ENCODE results near the gene PRC1. TPM values are rescaled to one million over a fixed set of nuclear protein-coding genes. Genes with fewer than 3 reads are reported as not detected.

Gene PRC1
- total and polyA plus RNA-seq, 2 experiments from 2014 or later = 64.1 to 74.5 TPM

GRCh38 chr15:90954712-90955623, 39.4 kb downstream of the PRC1 start, which contains the start of gene RCCD1:
RCCD1 (plus strand) TSS chr15:90954884; CDS start chr15:90956735, 1,851 bp downstream.
- peak; percentile 98 for DNase-seq
- peak within 1 kb of the TSS; percentile 98 for H3K4me2 ChIP-seq (ENCODE audit: unreplicated experiment)
- no peaks in the 10 kb centered on the region for H3K9me3 ChIP-seq (ENCODE audit: low read depth)
- TF ChIP-seq EZH2phosphoT487 (IDR thresholded peaks at IDR 0.05; ENCODE audit: insufficient read depth, low read depth) = no peak
- TF ChIP-seq EZH2 (IDR thresholded peaks at IDR 0.05; ENCODE audit: insufficient read depth, poor library complexity, severe bottlenecking) = no peak
- no peaks in the 10 kb centered on the region for H3K79me2 ChIP-seq (ENCODE audit: insufficient read depth)
- peak within 1 kb of the TSS; percentile 96 for H3K4me3 ChIP-seq
- in situ Hi-C loops (cut with MboI) = no loop called here
- 3 to 4% methylated on average over 52 to 65 of the region's 69 CpGs for WGBS, 2 experiments (ENCODE audit: low coverage in 1 of 2, low lambda C conversion rate in 2 of 2, missing lambda C conversion rate in 2 of 2)
- H3F3A ChIP-seq (ENCODE audit: insufficient read depth) = peaks cover 11% of the 10 kb centered on the region; the same call in 1 of the 2 replicates
- peaks cover 12% of the 10 kb centered on the region; the same call in 1 of the 2 replicates for H3K4me1 ChIP-seq (ENCODE audit: insufficient read depth)
- H3K27me3 ChIP-seq (replicated peaks; ENCODE audit: insufficient read depth) = no peaks in the 10 kb centered on the region
- peak within 1 kb of the TSS; percentile 97 for H3K9ac ChIP-seq
- H3K36me3 ChIP-seq (ENCODE audit: low read depth) = no peaks in the 10 kb centered on the region
- peak within 1 kb of the TSS; percentile 93 for H3K27ac ChIP-seq
- H4K20me1 ChIP-seq (ENCODE audit: insufficient read depth) = no peaks in the 10 kb centered on the region
- no peaks in the 10 kb centered on the region for H3K9me2 ChIP-seq (ENCODE audit: insufficient read depth)
- H2AFZ ChIP-seq = peak within 1 kb of the TSS; percentile 92

- H3K9me3 ChIP-seq (ENCODE audit: low read depth) = no peaks in the 10 kb centered on the region
- H3K27ac ChIP-seq = peak overlapping the region; percentile 93
- WGBS, 2 experiments (ENCODE audit: low coverage in 1 of 2, low lambda C conversion rate in 2 of 2, missing lambda C conversion rate in 2 of 2) = 72 to 76% methylated on average over 16 of the region's 16 CpGs
- peaks cover 12% of the 10 kb centered on the region; the same call in 1 of the 2 replicates for H3K4me1 ChIP-seq (ENCODE audit: insufficient read depth)
- H3K27me3 ChIP-seq (replicated peaks; ENCODE audit: insufficient read depth) = no peaks in the 10 kb centered on the region
- peaks cover 11% of the 10 kb centered on the region; the same call in 1 of the 2 replicates for H3F3A ChIP-seq (ENCODE audit: insufficient read depth)
- H3K4me2 ChIP-seq (ENCODE audit: unreplicated experiment) = peak overlapping the region; percentile 98
- H2AFZ ChIP-seq = peak overlapping the region; percentile 92; the same call in 1 of the 2 replicates
- peak overlapping the region; percentile 97 for H3K9ac ChIP-seq
- no peak for DNase-seq
- in situ Hi-C loops (cut with MboI) = no loop called here
- no peaks in the 10 kb centered on the region; the same call in 1 of the 2 replicates for H3K36me3 ChIP-seq (ENCODE audit: low read depth)
- TF ChIP-seq EZH2 (IDR thresholded peaks at IDR 0.05; ENCODE audit: insufficient read depth, poor library complexity, severe bottlenecking) (no peak), EZH2phosphoT487 (IDR thresholded peaks at IDR 0.05; ENCODE audit: insufficient read depth, low read depth) (no peak)
- H3K4me3 ChIP-seq = peak overlapping the region; percentile 96
- no peaks in the 10 kb centered on the region for H3K9me2 ChIP-seq (ENCODE audit: insufficient read depth)
- H3K79me2 ChIP-seq (ENCODE audit: insufficient read depth) = no peaks in the 10 kb centered on the region
- no peaks in the 10 kb centered on the region for H4K20me1 ChIP-seq (ENCODE audit: insufficient read depth)
Measured at GRCh38 chr15:90953947-90954711, 40.2 kb downstream of the PRC1 start.

- no peaks in the 10 kb centered on the region for H3K9me3 ChIP-seq (ENCODE audit: low read depth)
- H3K4me2 ChIP-seq (ENCODE audit: unreplicated experiment) = no peak overlapping the region
- no peak overlapping the region for H3K9ac ChIP-seq
- H2AFZ ChIP-seq = no peak overlapping the region
- TF ChIP-seq EZH2phosphoT487 (IDR thresholded peaks at IDR 0.05; ENCODE audit: insufficient read depth, low read depth) (no peak), EZH2 (IDR thresholded peaks at IDR 0.05; ENCODE audit: insufficient read depth, poor library complexity, severe bottlenecking) (no peak)
- H3K27me3 ChIP-seq (replicated peaks; ENCODE audit: insufficient read depth) = no peaks in the 10 kb centered on the region
- H3F3A ChIP-seq (ENCODE audit: insufficient read depth) = peaks cover 11% of the 10 kb centered on the region; the same call in 1 of the 2 replicates
- 88 to 91% methylated on average over 12 to 14 of the region's 14 CpGs for WGBS, 2 experiments (ENCODE audit: low coverage in 1 of 2, low lambda C conversion rate in 2 of 2, missing lambda C conversion rate in 2 of 2)
- no peak for DNase-seq
- in situ Hi-C loops (cut with MboI) = no loop called here
- H3K27ac ChIP-seq = no peak overlapping the region
- no peaks in the 10 kb centered on the region; the same call in 1 of the 2 replicates for H3K36me3 ChIP-seq (ENCODE audit: low read depth)
- H4K20me1 ChIP-seq (ENCODE audit: insufficient read depth) = no peaks in the 10 kb centered on the region
- peaks cover 12% of the 10 kb centered on the region; the same call in 1 of the 2 replicates for H3K4me1 ChIP-seq (ENCODE audit: insufficient read depth)
- H3K9me2 ChIP-seq (ENCODE audit: insufficient read depth) = no peaks in the 10 kb centered on the region
- no peaks in the 10 kb centered on the region for H3K79me2 ChIP-seq (ENCODE audit: insufficient read depth)
- H3K4me3 ChIP-seq = no peak overlapping the region
Measured at GRCh38 chr15:90952901-90953677, 41.2 kb downstream of the PRC1 start.
